ENCODE results near the gene SLC34A3.

DNA sequence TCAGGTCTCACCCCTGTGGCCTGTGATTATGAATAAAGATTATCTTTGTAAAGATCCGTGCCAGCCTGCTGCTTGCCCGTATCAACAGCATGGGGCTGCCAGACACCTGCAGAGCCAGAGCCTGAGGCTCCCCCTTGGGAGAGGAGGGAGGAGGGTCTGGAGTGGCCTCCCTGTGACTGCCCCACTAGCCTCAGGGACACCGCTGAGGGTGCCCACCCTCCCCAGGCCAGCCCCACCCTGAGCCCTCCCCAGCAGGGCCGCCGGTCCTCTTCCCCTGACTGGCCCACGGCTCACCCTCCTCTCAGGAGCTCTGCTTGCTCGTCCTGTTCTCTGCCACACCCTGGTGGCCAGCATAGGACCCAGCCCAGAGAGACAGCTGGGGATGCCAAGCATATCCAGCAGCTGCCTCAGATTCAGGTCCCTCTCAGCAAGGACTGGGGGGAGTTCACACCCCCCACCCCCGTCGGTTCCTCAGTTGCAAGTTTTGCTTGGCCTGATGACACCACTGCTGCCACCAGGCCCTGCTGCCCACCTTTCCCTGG, 40.3 kb upstream of the SLC34A3 start:
- TF ChIP-seq JUNB (IDR thresholded peaks at IDR 0.05) (no peak), POLR2AphosphoS2 (conservative IDR thresholded peaks at IDR 0.05; ENCODE audit: low read length) (no peak), HDAC2 (IDR thresholded peaks at IDR 0.05) (no peak), RCOR1 (IDR thresholded peaks at IDR 0.05; ENCODE audit: low read depth, low read length) (no peak), TP53 (CRISPR knock-in tag; IDR thresholded peaks at IDR 0.05) (no peak), SMC3 (IDR thresholded peaks at IDR 0.05) (no peak), EHF (CRISPR knock-in tag; IDR thresholded peaks at IDR 0.05) (no peak), CHD2 (IDR thresholded peaks at IDR 0.05; ENCODE audit: low read length, partially characterized antibody) (no peak), CEBPB (IDR thresholded peaks at IDR 0.05) (no peak), HOXB13 (CRISPR knock-in tag; IDR thresholded peaks at IDR 0.05; ENCODE audit: low read depth) (no peak)
- TF ChIP-seq, protein P1, sequence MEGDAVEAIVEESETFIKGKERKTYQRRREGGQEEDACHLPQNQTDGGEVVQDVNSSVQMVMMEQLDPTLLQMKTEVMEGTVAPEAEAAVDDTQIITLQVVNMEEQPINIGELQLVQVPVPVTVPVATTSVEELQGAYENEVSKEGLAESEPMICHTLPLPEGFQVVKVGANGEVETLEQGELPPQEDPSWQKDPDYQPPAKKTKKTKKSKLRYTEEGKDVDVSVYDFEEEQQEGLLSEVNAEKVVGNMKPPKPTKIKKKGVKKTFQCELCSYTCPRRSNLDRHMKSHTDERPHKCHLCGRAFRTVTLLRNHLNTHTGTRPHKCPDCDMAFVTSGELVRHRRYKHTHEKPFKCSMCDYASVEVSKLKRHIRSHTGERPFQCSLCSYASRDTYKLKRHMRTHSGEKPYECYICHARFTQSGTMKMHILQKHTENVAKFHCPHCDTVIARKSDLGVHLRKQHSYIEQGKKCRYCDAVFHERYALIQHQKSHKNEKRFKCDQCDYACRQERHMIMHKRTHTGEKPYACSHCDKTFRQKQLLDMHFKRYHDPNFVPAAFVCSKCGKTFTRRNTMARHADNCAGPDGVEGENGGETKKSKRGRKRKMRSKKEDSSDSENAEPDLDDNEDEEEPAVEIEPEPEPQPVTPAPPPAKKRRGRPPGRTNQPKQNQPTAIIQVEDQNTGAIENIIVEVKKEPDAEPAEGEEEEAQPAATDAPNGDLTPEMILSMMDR (IDR thresholded peaks at IDR 0.05): no peak
- TF ChIP-seq, protein P2, sequence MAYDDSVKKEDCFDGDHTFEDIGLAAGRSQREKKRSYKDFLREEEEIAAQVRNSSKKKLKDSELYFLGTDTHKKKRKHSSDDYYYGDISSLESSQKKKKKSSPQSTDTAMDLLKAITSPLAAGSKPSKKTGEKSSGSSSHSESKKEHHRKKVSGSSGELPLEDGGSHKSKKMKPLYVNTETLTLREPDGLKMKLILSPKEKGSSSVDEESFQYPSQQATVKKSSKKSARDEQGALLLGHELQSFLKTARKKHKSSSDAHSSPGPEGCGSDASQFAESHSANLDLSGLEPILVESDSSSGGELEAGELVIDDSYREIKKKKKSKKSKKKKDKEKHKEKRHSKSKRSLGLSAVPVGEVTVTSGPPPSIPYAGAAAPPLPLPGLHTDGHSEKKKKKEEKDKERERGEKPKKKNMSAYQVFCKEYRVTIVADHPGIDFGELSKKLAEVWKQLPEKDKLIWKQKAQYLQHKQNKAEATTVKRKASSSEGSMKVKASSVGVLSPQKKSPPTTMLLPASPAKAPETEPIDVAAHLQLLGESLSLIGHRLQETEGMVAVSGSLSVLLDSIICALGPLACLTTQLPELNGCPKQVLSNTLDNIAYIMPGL (CRISPR knock-in tag; IDR thresholded peaks at IDR 0.05; ENCODE audit: borderline replicate concordance): no peak
- TF ChIP-seq, protein P3, sequence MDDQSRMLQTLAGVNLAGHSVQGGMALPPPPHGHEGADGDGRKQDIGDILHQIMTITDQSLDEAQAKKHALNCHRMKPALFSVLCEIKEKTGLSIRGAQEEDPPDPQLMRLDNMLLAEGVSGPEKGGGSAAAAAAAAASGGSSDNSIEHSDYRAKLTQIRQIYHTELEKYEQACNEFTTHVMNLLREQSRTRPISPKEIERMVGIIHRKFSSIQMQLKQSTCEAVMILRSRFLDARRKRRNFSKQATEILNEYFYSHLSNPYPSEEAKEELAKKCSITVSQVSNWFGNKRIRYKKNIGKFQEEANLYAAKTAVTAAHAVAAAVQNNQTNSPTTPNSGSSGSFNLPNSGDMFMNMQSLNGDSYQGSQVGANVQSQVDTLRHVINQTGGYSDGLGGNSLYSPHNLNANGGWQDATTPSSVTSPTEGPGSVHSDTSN (IDR thresholded peaks at IDR 0.05): no peak
- TF ChIP-seq, protein P4, sequence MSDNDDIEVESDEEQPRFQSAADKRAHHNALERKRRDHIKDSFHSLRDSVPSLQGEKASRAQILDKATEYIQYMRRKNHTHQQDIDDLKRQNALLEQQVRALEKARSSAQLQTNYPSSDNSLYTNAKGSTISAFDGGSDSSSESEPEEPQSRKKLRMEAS (IDR thresholded peaks at IDR 0.05): no peak
